ENCODE measurements around the gene SLC30A1. TPM values are rescaled to one million over a fixed set of nuclear protein-coding genes. Genes with fewer than 3 reads are reported as not detected.

The SLC30A1 gene
- total and polyA plus RNA-seq, 7 donors, result 0.35 to 5.2 (median 1.8) TPM

GRCh38 chr1:211557894-211558625, 20.9 kb downstream of the SLC30A1 start:
- TF ChIP-seq CTCF (IDR thresholded peaks at IDR 0.05), result no peak
- H3K27ac ChIP-seq, result no peak overlapping the region
- no peaks in the 10 kb centered on the region for H3K36me3 ChIP-seq (ENCODE audit: insufficient read depth in 1 of 2, low read depth in 1 of 2)
- no peaks in the 10 kb centered on the region for H3K27me3 ChIP-seq (ENCODE audit: insufficient read depth in 3 of 3, low read length in 2 of 3)
- intact Hi-C loops (cut with DNase I), result no loop called here
- ATAC-seq (no peak), DNase-seq (no peak)
- no peaks in the 10 kb centered on the region for H3K4me1 ChIP-seq
- no peak overlapping the region for H3K4me3 ChIP-seq
- WGBS, 3 donors, result 82 to 87% (median 84%) methylated on average over 8 of the region's 8 CpGs
- H3K9me3 ChIP-seq, result no peaks in the 10 kb centered on the region

- 40 to 92% (median 41%) methylated on average over 2 of the region's 2 CpGs for WGBS, 3 donors
- Histone ChIP-seq H3K4me1 (no peaks in the 10 kb centered on the region), H3K27ac (no peak overlapping the region), H3K9me3 (no peaks in the 10 kb centered on the region), H3K27me3 (ENCODE audit: insufficient read depth in 3 of 3, low read length in 2 of 3) (no peaks in the 10 kb centered on the region), H3K36me3 (ENCODE audit: insufficient read depth in 1 of 2, low read depth in 1 of 2) (no peaks in the 10 kb centered on the region), H3K4me3 (no peak overlapping the region)
- no peak for ATAC-seq
- DNase-seq, result no peak
- intact Hi-C loops (cut with DNase I), result no loop called here
- no peak for TF ChIP-seq CTCF (IDR thresholded peaks at IDR 0.05)
These were observed 25.4 kb downstream of the SLC30A1 start for GRCh38 chr1:211553549-211553948.

- intact Hi-C loops (cut with DNase I), result no loop called here
- no peak for TF ChIP-seq CTCF (IDR thresholded peaks at IDR 0.05)
- Histone ChIP-seq H3K27me3 (ENCODE audit: insufficient read depth in 3 of 3, low read length in 2 of 3) (no peaks in the 10 kb centered on the region), H3K9me3 (no peaks in the 10 kb centered on the region), H3K4me3 (no peak overlapping the region), H3K27ac (no peak overlapping the region), H3K36me3 (ENCODE audit: insufficient read depth in 1 of 2, low read depth in 1 of 2) (no peaks in the 10 kb centered on the region), H3K4me1 (no peaks in the 10 kb centered on the region)
- DNase-seq (no peak), ATAC-seq (no peak)
- WGBS, 3 donors, result 73 to 78% (median 73%) methylated on average over 12 of the region's 12 CpGs
These were observed 27.1 kb downstream of the SLC30A1 start for GRCh38 chr1:211551638-211552460.

GRCh38 chr1:211549092-211549711, 29.8 kb downstream of the SLC30A1 start:
- Histone ChIP-seq H3K36me3 (ENCODE audit: insufficient read depth in 1 of 2, low read depth in 1 of 2) (no peaks in the 10 kb centered on the region), H3K27me3 (ENCODE audit: insufficient read depth in 3 of 3, low read length in 2 of 3) (no peaks in the 10 kb centered on the region), H3K9me3 (no peaks in the 10 kb centered on the region), H3K27ac (no peak overlapping the region), H3K4me3 (no peak overlapping the region), H3K4me1 (no peaks in the 10 kb centered on the region)
- intact Hi-C loops (cut with DNase I), result no loop called here
- WGBS, 3 donors, result 47 to 54% (median 50%) methylated on average over 6 of the region's 6 CpGs
- ATAC-seq (no peak), DNase-seq (no peak)
- no peak for TF ChIP-seq CTCF (IDR thresholded peaks at IDR 0.05)
